H1 (cell line): ENCODE measurements around the gene ARHGAP4. TPM values are rescaled to one million over a fixed set of nuclear protein-coding genes. Genes with fewer than 3 reads are reported as not detected.

Experiments
- CTCF ChIA-PET: fragments of 300-600 bp; sonication (Branson Sonifier 250); formaldehyde crosslinking; loops from one replicate; lab custom pipeline; 2021; ENCODE audit not compliant: partially characterized antibody; lab: Charles Lee
- POLR2A ChIA-PET: fragments of 300-600 bp; sonication (Branson Sonifier 250); formaldehyde crosslinking; loops from one replicate; lab custom pipeline; 2021; ENCODE audit warnings: inconsistent platforms; ENCODE audit not compliant: partially characterized antibody; lab: Charles Lee
- DNase-seq, 2 experiments: peaks; one replicate each; pipeline versions ENCODE4 v3.0.0 to v3.0.0-alpha.2; 2010 to 2022; ENCODE audit warnings: low spot score in 2 of 2, low read depth in 1 of 2, mixed read lengths in 1 of 2
- FAIRE-seq: peaks from 2 replicates; lab custom pipeline; 2011; peaks lifted over from hg19 to GRCh38; lab: Jason Lieb, UNC
- H2AFZ ChIP-seq: 2 replicates; pipeline ENCODE4 v1.8.1; 2012; ENCODE audit warnings: low read length, inconsistent platforms
- H2AK5ac ChIP-seq: 2 replicates; pipeline ENCODE4 v1.6.1; 2013; ENCODE audit warnings: low read depth, low read length
- H2BK120ac ChIP-seq: replicated peaks from 2 replicates; pipeline ENCODE3; 2013; ENCODE audit warnings: low read depth, low read length, inconsistent platforms
- H2BK12ac ChIP-seq: 2 replicates; pipeline ENCODE4 v1.6.1; 2013; ENCODE audit warnings: low read depth, low read length
- H2BK15ac ChIP-seq: 2 replicates; pipeline ENCODE4 v1.6.1; 2013; ENCODE audit warnings: low read length
- H2BK20ac ChIP-seq: 2 replicates; pipeline ENCODE4 v1.6.1; 2013; ENCODE audit warnings: low read length
- H2BK5ac ChIP-seq: 2 replicates; pipeline ENCODE4 v1.6.1; 2013; ENCODE audit warnings: low read depth, low read length
- H3K14ac ChIP-seq: 2 replicates; pipeline ENCODE4 v1.6.1; 2013; ENCODE audit warnings: inconsistent platforms; ENCODE audit not compliant: insufficient read length
- H3K18ac ChIP-seq: 2 replicates; pipeline ENCODE4 v1.6.1; 2013; ENCODE audit warnings: low read length; ENCODE audit errors: extremely low read depth
- H3K23ac ChIP-seq: 2 replicates; pipeline ENCODE4 v1.6.1; 2013; ENCODE audit warnings: inconsistent platforms; ENCODE audit not compliant: insufficient read length
- H3K23me2 ChIP-seq: 2 replicates; pipeline ENCODE4 v1.6.1; 2013; ENCODE audit warnings: low read depth, low read length
- H3K27ac ChIP-seq: 2 replicates; pipeline ENCODE4 v1.6.1; 2011; ENCODE audit warnings: low read depth, low read length, inconsistent platforms
- H3K27me3 ChIP-seq, 4 experiments: replicated peaks in 1 of 4; 1 replicate in 1 of 4; 2 replicates in 3 of 4; pipeline versions ENCODE4 v1.6.1 to v1.8.1; 2011 to 2013; ENCODE audit warnings: low read length in 3 of 4, mild to moderate bottlenecking in 3 of 4, inconsistent platforms in 2 of 4, mixed read lengths in 2 of 4, moderate library complexity in 1 of 4; ENCODE audit not compliant: control insufficient read depth in 3 of 4, insufficient read depth in 3 of 4; ENCODE audit errors: extremely low read depth in 1 of 4
- H3K36me3 ChIP-seq, 4 experiments: 2 replicates each; pipeline versions ENCODE4 v1.6.1 to v1.8.1; 2011 to 2013; ENCODE audit warnings: mild to moderate bottlenecking in 4 of 4, low read length in 3 of 4, moderate library complexity in 2 of 4, control low read depth in 1 of 4, inconsistent platforms in 1 of 4; ENCODE audit not compliant: insufficient read depth in 4 of 4, control insufficient read depth in 2 of 4
- H3K4ac ChIP-seq: replicated peaks from 2 replicates; pipeline ENCODE3; 2013; ENCODE audit warnings: low read length, low read depth, mixed read lengths, inconsistent platforms; ENCODE audit not compliant: insufficient read length
- H3K4me1 ChIP-seq, 4 experiments: replicated peaks in 1 of 4; 1 replicate in 1 of 4; 2 replicates in 3 of 4; pipeline versions ENCODE4 v1.6.1 to v1.8.1; 2011 to 2013; ENCODE audit warnings: low read length in 3 of 4, inconsistent platforms in 2 of 4, mixed read lengths in 1 of 4; ENCODE audit not compliant: insufficient read depth in 4 of 4, control insufficient read depth in 3 of 4
- H3K4me2 ChIP-seq, 2 experiments: 2 replicates each; pipeline versions ENCODE4 v1.6.1 to v1.8.1; 2011 to 2013; ENCODE audit warnings: low read depth in 2 of 2, low read length in 2 of 2, control low read depth in 1 of 2, inconsistent platforms in 1 of 2, mild to moderate bottlenecking in 1 of 2; ENCODE audit not compliant: insufficient read depth in 1 of 2
- H3K4me3 ChIP-seq, 4 experiments: fragments of 200-600, 300-600 bp in 1 of 4; sonication (generic), shearing (Covaris generic), sonication (Bioruptor Twin) in 1 of 4; 2 replicates each; pipeline versions ENCODE4 v1.5.1 to v1.8.1; 2011 to 2016; ENCODE audit warnings: low read length in 4 of 4, low read depth in 3 of 4, control low read depth in 2 of 4, inconsistent platforms in 2 of 4, mild to moderate bottlenecking in 2 of 4, mixed read lengths in 1 of 4, moderate library complexity in 1 of 4; ENCODE audit not compliant: insufficient read depth in 2 of 4; ENCODE audit errors: extremely low read depth in 1 of 4
- H3K56ac ChIP-seq: replicated peaks from 2 replicates; pipeline ENCODE3; 2013; ENCODE audit warnings: low read depth, mild to moderate bottlenecking, mixed read lengths, low read length, inconsistent platforms; ENCODE audit not compliant: insufficient read length
- H3K79me1 ChIP-seq: 2 replicates; pipeline ENCODE4 v1.6.1; 2013; ENCODE audit warnings: low read depth, low read length, control low read depth
- H3K79me2 ChIP-seq, 2 experiments: 2 replicates each; pipeline versions ENCODE4 v1.6.1 to v1.8.1; 2012 to 2013; ENCODE audit warnings: low read length in 2 of 2, mild to moderate bottlenecking in 2 of 2, inconsistent platforms in 1 of 2; ENCODE audit not compliant: insufficient read depth in 2 of 2, control insufficient read depth in 1 of 2
- H3K9ac ChIP-seq, 4 experiments: replicated peaks in 1 of 4; 1 replicate in 1 of 4; 2 replicates in 3 of 4; pipeline versions ENCODE4 v1.6.1 to v1.8.1; 2011 to 2013; ENCODE audit warnings: low read depth in 3 of 4, low read length in 3 of 4, control low read depth in 2 of 4, mild to moderate bottlenecking in 2 of 4, moderate library complexity in 2 of 4, inconsistent platforms in 1 of 4; ENCODE audit errors: extremely low read depth in 1 of 4
- H3K9me3 ChIP-seq, 2 experiments: 2 replicates each; pipeline versions ENCODE4 v1.6.1 to v1.8.1; 2012 to 2013; ENCODE audit warnings: mild to moderate bottlenecking in 2 of 2, moderate library complexity in 2 of 2, control low read depth in 1 of 2, inconsistent platforms in 1 of 2, low read depth in 1 of 2, low read length in 1 of 2, mixed read lengths in 1 of 2; ENCODE audit not compliant: insufficient read depth in 2 of 2
- H4K20me1 ChIP-seq, 2 experiments: replicated peaks in 1 of 2; 2 replicates each; pipeline versions ENCODE3 to v1.8.1; 2011 to 2013; ENCODE audit warnings: inconsistent platforms in 2 of 2, low read length in 2 of 2, mild to moderate bottlenecking in 1 of 2; ENCODE audit not compliant: insufficient read depth in 2 of 2, control insufficient read depth in 1 of 2
- H4K5ac ChIP-seq: 2 replicates; pipeline ENCODE4 v1.6.1; 2013; ENCODE audit warnings: low read length, low read depth, mixed read lengths, inconsistent platforms; ENCODE audit not compliant: insufficient read length
- H4K8ac ChIP-seq: 2 replicates; pipeline ENCODE4 v1.8.0; 2013; ENCODE audit warnings: mild to moderate bottlenecking, moderate library complexity, low read length, inconsistent platforms; ENCODE audit not compliant: insufficient read depth; ENCODE audit errors: extremely low read depth
- H4K91ac ChIP-seq: replicated peaks from 2 replicates; pipeline ENCODE3; 2013; ENCODE audit warnings: low read length, mixed read lengths, inconsistent platforms; ENCODE audit not compliant: insufficient read length
- BCL11A ChIP-seq, 2 experiments: IDR thresholded peaks; one replicate each; pipeline ENCODE4 v1.6.1; 2011; ENCODE audit warnings: low read depth in 2 of 2, low read length in 2 of 2, mild to moderate bottlenecking in 2 of 2
- CTBP2 ChIP-seq: IDR thresholded peaks from 2 replicates; pipeline ENCODE4 v1.7.0; 2011; ENCODE audit warnings: borderline replicate concordance, mild to moderate bottlenecking, moderate library complexity, mixed read lengths, low read length; ENCODE audit not compliant: insufficient read depth, insufficient read length
- EGR1 ChIP-seq: IDR thresholded peaks from 2 replicates; pipeline ENCODE4 v1.6.1; 2011; ENCODE audit warnings: low read depth, low read length, borderline replicate concordance
- GTF2F1 ChIP-seq: IDR thresholded peaks from 2 replicates; pipeline ENCODE4 v1.6.1; 2012; ENCODE audit warnings: low read depth, low read length, improper control_type of control experiment, borderline replicate concordance
- KDM5A ChIP-seq: fragments of 200-600 bp; IDR thresholded peaks from 2 replicates; pipeline ENCODE4 v1.7.1; 2012; ENCODE audit warnings: mild to moderate bottlenecking, low read length, inconsistent platforms, mixed read lengths
- RNF2 ChIP-seq: fragments of 200-900, 300-1000 bp; sonication (generic); IDR thresholded peaks from 2 replicates; pipeline ENCODE4 v1.7.1; 2016; ENCODE audit warnings: borderline replicate concordance, low read depth, mild to moderate bottlenecking, antibody characterized with exemption, low read length; ENCODE audit not compliant: poor library complexity, severe bottlenecking; ENCODE audit errors: missing control alignments
- SIX5 ChIP-seq: IDR thresholded peaks from 2 replicates; pipeline ENCODE4 v1.6.1; 2011; ENCODE audit warnings: mild to moderate bottlenecking, low read depth, low read length
- TCF12 ChIP-seq: IDR thresholded peaks from 2 replicates; pipeline ENCODE4 v1.6.1; 2011; ENCODE audit warnings: low read depth, mild to moderate bottlenecking, low read length
- WGBS, 2 experiments: shearing (Covaris generic) in 1 of 2; methylation state at CpG; one replicate each; pipeline versions ENCODE4 v1.1.6 to v1.1.7; 2013 to 2015; ENCODE audit warnings: low lambda C conversion rate in 2 of 2, mixed read lengths in 2 of 2, inconsistent platforms in 1 of 2, low coverage in 1 of 2, missing lambda C conversion rate in 1 of 2; ENCODE audit not compliant: insufficient replicate concordance in 2 of 2, insufficient coverage in 1 of 2, insufficient read length in 1 of 2; ENCODE audit errors: extremely low coverage in 1 of 2, missing lambda C conversion rate in 1 of 2; 5-methylcytosine and 5-hydroxymethylcytosine counted together
- polyA plus RNA-seq, 7 experiments: library from polyadenylated mRNA; depleted of rRNA in 3 of 7; stranded (reverse) in 5 of 7; unstranded in 2 of 7; fragments of >200 nt in 5 of 7; fragments of 200-250 nt in 2 of 7; gene quantifications; 1 replicate in 5 of 7; 2 replicates in 1 of 7; 4 replicates in 1 of 7; pipeline versions ENCODE4 v1.2.1 to v1.2.3, GENCODE V29; 2011 to 2013; ENCODE audit warnings: missing spikeins in 2 of 7, mixed read lengths in 2 of 7
- total RNA-seq: library from RNA; stranded (reverse); fragmentation: NEBNext Ultra II Directional; extraction: Animal tissue kit (Norgen Biotek cat#: 25700); gene quantifications from 2 replicates; pipeline ENCODE4 v1.2.1, GENCODE V29; 2021
- TF ChIP-seq, protein P1 (sequence below): IDR thresholded peaks from 2 replicates; pipeline ENCODE4 v1.6.1; 2011; ENCODE audit warnings: low read length, improper control_type of control experiment
- TF ChIP-seq, protein P2 (sequence below): IDR thresholded peaks from 2 replicates; pipeline ENCODE4 v1.6.1; 2012; ENCODE audit warnings: inconsistent platforms
- TF ChIP-seq, protein P3 (sequence below): IDR thresholded peaks from 2 replicates; pipeline ENCODE4 v1.6.1; 2012; ENCODE audit warnings: inconsistent platforms

ARHGAP4 gene
- total and polyA plus RNA-seq, 2 of the 8 experiments (the other 6 are each of a cell fraction or from before 2014, with no cell fraction given) = 23.9 to 26.0 TPM

DNA sequence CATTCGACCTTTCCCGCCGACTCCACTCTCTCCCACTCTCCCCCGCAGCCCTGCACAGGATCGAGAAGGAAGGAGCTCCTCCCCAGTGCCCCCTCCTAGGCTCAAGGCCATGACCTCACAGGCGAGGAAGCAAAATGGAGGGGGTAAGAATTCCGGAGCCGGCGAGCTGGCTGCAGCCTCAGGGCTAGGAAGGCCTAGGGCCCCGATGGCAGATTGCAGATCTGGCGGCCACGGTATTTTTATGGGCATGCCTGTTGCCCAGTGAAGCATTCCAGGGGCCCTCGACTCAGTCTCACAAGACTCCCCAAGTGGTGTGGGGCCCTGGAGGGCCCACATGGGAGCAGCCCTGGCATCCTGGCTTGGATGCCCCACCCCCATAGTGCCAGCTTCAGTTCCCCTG, 39.1 kb downstream of the ARHGAP4 start:
- Histone ChIP-seq H4K8ac (no peak overlapping the region), H3K27ac (no peak overlapping the region), H2AFZ (no peak overlapping the region), H3K4me1 (peaks cover 0 to 26% (median 14%) of the 10 kb centered on the region in 4 experiments; a peak in 6 of 7 replicates), H3K4ac (no peak overlapping the region), H3K36me3 (no peaks in the 10 kb centered on the region), H3K4me2 (peak overlapping the region; percentile 68 to 78), H3K23me2 (peaks cover 8% of the 10 kb centered on the region; the same call in 1 of the 2 replicates), H2BK15ac (no peak overlapping the region), H2BK12ac (peak overlapping the region; percentile 27; the same call in 1 of the 2 replicates), H3K79me1 (no peaks in the 10 kb centered on the region), H4K20me1 (peaks cover 0 to 2% of the 10 kb centered on the region in 2 experiments), H3K56ac (no peak overlapping the region), H4K91ac (peak overlapping the region; percentile 6), H2BK20ac (no peak overlapping the region), H2BK120ac (no peak overlapping the region), H3K4me3 (peak overlapping the region; percentile 29 to 63 (median 38); a peak in 7 of 8 replicates), H3K9ac (no peak overlapping the region), H3K18ac (peak overlapping the region; percentile 48; the same call in 1 of the 2 replicates), H2BK5ac (no peak overlapping the region), H3K27me3 (peaks cover 0 to 17% (median under 1%) of the 10 kb centered on the region in 4 experiments; a peak in 3 of 7 replicates), H3K9me3 (no peaks in the 10 kb centered on the region), H3K14ac (no peak overlapping the region), H3K23ac (no peak overlapping the region), H4K5ac (no peak overlapping the region), H3K79me2 (no peaks in the 10 kb centered on the region; a peak in 1 of 4 replicates), H2AK5ac (no peak overlapping the region)
- FAIRE-seq = no peak
- ChIA-PET CTCF (interaction anchor here (0.6 to 1.9 kb wide), 9 partner anchors 9 to 68 kb away, joined by 3 to 9 read pairs (median 3); no protein-coding TSS in a partner anchor), POLR2A (interaction anchor here (0.7 to 2.2 kb wide), 11 partner anchors 22 to 121 kb away, joined by 3 to 13 read pairs (median 3); partner anchors contain the start of gene ARHGAP4)
- WGBS, 2 experiments = 18% methylated on average over 11 of the region's 13 CpGs; no CpG with 5 or more reads in 1 of the 2 experiments
- no peak for DNase-seq
- TF ChIP-seq, protein P1, sequence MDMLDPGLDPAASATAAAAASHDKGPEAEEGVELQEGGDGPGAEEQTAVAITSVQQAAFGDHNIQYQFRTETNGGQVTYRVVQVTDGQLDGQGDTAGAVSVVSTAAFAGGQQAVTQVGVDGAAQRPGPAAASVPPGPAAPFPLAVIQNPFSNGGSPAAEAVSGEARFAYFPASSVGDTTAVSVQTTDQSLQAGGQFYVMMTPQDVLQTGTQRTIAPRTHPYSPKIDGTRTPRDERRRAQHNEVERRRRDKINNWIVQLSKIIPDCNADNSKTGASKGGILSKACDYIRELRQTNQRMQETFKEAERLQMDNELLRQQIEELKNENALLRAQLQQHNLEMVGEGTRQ = no peak
- TF ChIP-seq BCL11A (IDR thresholded peaks at IDR 0.05; ENCODE audit: low read depth in 2 of 2, low read length in 2 of 2) (no peak), KDM5A (no peak), RNF2 (no peak), SIX5 (no peak), EGR1 (no peak), CTBP2 (no peak), GTF2F1 (no peak), TCF12 (no peak)
- TF ChIP-seq, protein P2, sequence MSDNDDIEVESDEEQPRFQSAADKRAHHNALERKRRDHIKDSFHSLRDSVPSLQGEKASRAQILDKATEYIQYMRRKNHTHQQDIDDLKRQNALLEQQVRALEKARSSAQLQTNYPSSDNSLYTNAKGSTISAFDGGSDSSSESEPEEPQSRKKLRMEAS = no peak
- TF ChIP-seq, protein P3, sequence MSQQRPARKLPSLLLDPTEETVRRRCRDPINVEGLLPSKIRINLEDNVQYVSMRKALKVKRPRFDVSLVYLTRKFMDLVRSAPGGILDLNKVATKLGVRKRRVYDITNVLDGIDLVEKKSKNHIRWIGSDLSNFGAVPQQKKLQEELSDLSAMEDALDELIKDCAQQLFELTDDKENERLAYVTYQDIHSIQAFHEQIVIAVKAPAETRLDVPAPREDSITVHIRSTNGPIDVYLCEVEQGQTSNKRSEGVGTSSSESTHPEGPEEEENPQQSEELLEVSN = no peak
